ENCODE measurements around the gene MARF1. TPM values are rescaled to one million over a fixed set of nuclear protein-coding genes. Genes with fewer than 3 reads are reported as not detected.

The MARF1 gene
- total and polyA plus RNA-seq, 9 of the 15 experiments (the other 6 are each of a cell fraction or from before 2014, with no cell fraction given) = 4.7 to 33.2 (median 11.7) TPM

GRCh38 chr16:15642557-15643047, 352 bp downstream of the MARF1 start (continued):
- TF ChIP-seq, protein P1, sequence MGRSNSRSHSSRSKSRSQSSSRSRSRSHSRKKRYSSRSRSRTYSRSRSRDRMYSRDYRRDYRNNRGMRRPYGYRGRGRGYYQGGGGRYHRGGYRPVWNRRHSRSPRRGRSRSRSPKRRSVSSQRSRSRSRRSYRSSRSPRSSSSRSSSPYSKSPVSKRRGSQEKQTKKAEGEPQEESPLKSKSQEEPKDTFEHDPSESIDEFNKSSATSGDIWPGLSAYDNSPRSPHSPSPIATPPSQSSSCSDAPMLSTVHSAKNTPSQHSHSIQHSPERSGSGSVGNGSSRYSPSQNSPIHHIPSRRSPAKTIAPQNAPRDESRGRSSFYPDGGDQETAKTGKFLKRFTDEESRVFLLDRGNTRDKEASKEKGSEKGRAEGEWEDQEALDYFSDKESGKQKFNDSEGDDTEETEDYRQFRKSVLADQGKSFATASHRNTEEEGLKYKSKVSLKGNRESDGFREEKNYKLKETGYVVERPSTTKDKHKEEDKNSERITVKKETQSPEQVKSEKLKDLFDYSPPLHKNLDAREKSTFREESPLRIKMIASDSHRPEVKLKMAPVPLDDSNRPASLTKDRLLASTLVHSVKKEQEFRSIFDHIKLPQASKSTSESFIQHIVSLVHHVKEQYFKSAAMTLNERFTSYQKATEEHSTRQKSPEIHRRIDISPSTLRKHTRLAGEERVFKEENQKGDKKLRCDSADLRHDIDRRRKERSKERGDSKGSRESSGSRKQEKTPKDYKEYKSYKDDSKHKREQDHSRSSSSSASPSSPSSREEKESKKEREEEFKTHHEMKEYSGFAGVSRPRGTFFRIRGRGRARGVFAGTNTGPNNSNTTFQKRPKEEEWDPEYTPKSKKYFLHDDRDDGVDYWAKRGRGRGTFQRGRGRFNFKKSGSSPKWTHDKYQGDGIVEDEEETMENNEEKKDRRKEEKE (IDR thresholded peaks at IDR 0.05; ENCODE audit: borderline replicate concordance in 1 of 2, control insufficient read depth in 1 of 2, low read depth in 2 of 2, low read length in 1 of 2) = peak in 1 of 2 experiments; percentile 79; a peak in 2 of 4 replicates
- no peak for TF ChIP-seq SMARCC2 (IDR thresholded peaks at IDR 0.05; ENCODE audit: low read depth)
- TF ChIP-seq, protein P2, sequence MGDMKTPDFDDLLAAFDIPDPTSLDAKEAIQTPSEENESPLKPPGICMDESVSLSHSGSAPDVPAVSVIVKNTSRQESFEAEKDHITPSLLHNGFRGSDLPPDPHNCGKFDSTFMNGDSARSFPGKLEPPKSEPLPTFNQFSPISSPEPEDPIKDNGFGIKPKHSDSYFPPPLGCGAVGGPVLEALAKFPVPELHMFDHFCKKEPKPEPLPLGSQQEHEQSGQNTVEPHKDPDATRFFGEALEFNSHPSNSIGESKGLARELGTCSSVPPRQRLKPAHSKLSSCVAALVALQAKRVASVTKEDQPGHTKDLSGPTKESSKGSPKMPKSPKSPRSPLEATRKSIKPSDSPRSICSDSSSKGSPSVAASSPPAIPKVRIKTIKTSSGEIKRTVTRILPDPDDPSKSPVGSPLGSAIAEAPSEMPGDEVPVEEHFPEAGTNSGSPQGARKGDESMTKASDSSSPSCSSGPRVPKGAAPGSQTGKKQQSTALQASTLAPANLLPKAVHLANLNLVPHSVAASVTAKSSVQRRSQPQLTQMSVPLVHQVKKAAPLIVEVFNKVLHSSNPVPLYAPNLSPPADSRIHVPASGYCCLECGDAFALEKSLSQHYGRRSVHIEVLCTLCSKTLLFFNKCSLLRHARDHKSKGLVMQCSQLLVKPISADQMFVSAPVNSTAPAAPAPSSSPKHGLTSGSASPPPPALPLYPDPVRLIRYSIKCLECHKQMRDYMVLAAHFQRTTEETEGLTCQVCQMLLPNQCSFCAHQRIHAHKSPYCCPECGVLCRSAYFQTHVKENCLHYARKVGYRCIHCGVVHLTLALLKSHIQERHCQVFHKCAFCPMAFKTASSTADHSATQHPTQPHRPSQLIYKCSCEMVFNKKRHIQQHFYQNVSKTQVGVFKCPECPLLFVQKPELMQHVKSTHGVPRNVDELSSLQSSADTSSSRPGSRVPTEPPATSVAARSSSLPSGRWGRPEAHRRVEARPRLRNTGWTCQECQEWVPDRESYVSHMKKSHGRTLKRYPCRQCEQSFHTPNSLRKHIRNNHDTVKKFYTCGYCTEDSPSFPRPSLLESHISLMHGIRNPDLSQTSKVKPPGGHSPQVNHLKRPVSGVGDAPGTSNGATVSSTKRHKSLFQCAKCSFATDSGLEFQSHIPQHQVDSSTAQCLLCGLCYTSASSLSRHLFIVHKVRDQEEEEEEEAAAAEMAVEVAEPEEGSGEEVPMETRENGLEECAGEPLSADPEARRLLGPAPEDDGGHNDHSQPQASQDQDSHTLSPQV (IDR thresholded peaks at IDR 0.05) = 0 out of 2 replicates have a peak, but pooled peaks have one; percentile 26
- TF ChIP-seq KLF6 (CRISPR knock-in tag; IDR thresholded peaks at IDR 0.05; ENCODE audit: borderline replicate concordance) = 0 out of 2 replicates have a peak, but pooled peaks have one; percentile 20
- TF ChIP-seq ZNF764 (CRISPR knock-in tag; IDR thresholded peaks at IDR 0.05; ENCODE audit: low read depth) = peak; percentile 97
- no peak for TF ChIP-seq ZFP36 (IDR thresholded peaks at IDR 0.05; ENCODE audit: low read depth, low read length, partially characterized antibody)
- 0 out of 2 replicates have a peak, but pooled peaks have one; percentile 14 for TF ChIP-seq ATF3 (IDR thresholded peaks at IDR 0.05)
- no peak for TF ChIP-seq ATF3 (CRISPR knock-in tag; conservative IDR thresholded peaks at IDR 0.05)
- TF ChIP-seq, protein P3, sequence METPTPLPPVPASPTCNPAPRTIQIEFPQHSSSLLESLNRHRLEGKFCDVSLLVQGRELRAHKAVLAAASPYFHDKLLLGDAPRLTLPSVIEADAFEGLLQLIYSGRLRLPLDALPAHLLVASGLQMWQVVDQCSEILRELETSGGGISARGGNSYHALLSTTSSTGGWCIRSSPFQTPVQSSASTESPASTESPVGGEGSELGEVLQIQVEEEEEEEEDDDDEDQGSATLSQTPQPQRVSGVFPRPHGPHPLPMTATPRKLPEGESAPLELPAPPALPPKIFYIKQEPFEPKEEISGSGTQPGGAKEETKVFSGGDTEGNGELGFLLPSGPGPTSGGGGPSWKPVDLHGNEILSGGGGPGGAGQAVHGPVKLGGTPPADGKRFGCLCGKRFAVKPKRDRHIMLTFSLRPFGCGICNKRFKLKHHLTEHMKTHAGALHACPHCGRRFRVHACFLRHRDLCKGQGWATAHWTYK (CRISPR knock-in tag; IDR thresholded peaks at IDR 0.05) = peak; percentile 31; the same call in 1 of the 2 replicates
- no peak for TF ChIP-seq ATF1 (CRISPR knock-in tag; IDR thresholded peaks at IDR 0.05)
- TF ChIP-seq ATF1 (tag; IDR thresholded peaks at IDR 0.05) = peak; percentile 0; the same call in 1 of the 2 replicates
- no peak for TF ChIP-seq CSDE1 (IDR thresholded peaks at IDR 0.05)
- TF ChIP-seq TSC22D4 (tag; IDR thresholded peaks at IDR 0.05) = no peak
- TF ChIP-seq IRF1 (CRISPR knock-in tag; IDR thresholded peaks at IDR 0.05; ENCODE audit: borderline replicate concordance) = no peak
- TF ChIP-seq TBL1XR1 (IDR thresholded peaks at IDR 0.05; ENCODE audit: low read length in 2 of 2) = peak in 1 of 2 experiments; percentile 43; a peak in 1 of 4 replicates
- 0 out of 2 replicates have a peak, but pooled peaks have one; percentile 71 for TF ChIP-seq ZNF175 (CRISPR knock-in tag; IDR thresholded peaks at IDR 0.05; ENCODE audit: low read depth)
